ENCODE data around the gene SUPT6H.

DNA sequence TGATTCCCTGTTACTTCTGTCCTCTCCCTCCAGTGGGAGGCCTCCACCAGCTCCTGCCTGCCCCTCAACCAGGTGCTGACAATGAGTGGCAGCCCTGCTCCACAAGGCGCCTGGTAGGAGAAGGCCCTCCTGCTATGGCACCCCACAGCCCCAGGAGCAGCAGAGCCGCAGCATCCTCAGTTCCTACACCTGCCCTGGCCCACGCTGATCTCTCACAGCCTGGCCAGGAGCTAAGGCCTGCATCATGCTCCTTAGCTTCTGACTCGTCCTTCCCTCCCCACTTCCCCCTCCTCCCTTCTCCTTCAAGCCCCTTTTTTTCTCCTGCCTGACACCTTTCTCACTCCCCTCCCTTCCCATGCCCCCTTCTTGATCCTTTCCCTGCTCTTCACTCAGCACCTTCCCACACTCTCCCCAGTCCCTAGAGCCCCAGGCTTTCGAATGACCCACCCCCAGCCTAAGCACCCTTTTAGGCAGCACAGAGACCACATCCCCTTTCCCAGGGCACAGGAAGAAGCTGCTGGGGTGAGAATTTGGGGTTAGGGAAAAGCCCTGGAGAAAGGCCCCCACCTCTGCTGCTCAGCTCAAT lies 43.2 kb downstream of the SUPT6H start:
- TF ChIP-seq, protein P1, sequence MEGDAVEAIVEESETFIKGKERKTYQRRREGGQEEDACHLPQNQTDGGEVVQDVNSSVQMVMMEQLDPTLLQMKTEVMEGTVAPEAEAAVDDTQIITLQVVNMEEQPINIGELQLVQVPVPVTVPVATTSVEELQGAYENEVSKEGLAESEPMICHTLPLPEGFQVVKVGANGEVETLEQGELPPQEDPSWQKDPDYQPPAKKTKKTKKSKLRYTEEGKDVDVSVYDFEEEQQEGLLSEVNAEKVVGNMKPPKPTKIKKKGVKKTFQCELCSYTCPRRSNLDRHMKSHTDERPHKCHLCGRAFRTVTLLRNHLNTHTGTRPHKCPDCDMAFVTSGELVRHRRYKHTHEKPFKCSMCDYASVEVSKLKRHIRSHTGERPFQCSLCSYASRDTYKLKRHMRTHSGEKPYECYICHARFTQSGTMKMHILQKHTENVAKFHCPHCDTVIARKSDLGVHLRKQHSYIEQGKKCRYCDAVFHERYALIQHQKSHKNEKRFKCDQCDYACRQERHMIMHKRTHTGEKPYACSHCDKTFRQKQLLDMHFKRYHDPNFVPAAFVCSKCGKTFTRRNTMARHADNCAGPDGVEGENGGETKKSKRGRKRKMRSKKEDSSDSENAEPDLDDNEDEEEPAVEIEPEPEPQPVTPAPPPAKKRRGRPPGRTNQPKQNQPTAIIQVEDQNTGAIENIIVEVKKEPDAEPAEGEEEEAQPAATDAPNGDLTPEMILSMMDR (IDR thresholded peaks at IDR 0.05; ENCODE audit: poor library complexity) = no peak
- no peak for TF ChIP-seq EZH2 (IDR thresholded peaks at IDR 0.05; ENCODE audit: borderline replicate concordance)
- TF ChIP-seq EZH2phosphoT487 (IDR thresholded peaks at IDR 0.05; ENCODE audit: low read depth, severe bottlenecking, unreplicated experiment) = no peak

Data from hepatocyte (in vitro differentiated cells).